CD4-positive, alpha-beta T cell treated with Interleukin-4 for 1 hour (primary cell): ENCODE results near the gene ETFBKMT.

Experiments used
- DNase-seq, 2 donors: peaks; one replicate each; pipeline ENCODE4 v3.0.0-alpha.2; 2020 to 2022

The ETFBKMT gene, protein sequence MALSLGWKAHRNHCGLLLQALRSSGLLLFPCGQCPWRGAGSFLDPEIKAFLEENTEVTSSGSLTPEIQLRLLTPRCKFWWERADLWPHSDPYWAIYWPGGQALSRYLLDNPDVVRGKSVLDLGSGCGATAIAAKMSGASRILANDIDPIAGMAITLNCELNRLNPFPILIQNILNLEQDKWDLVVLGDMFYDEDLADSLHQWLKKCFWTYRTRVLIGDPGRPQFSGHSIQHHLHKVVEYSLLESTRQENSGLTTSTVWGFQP

GRCh38 chr12:31659087-31659942, at the start of gene ETFBKMT:
ETFBKMT (plus strand) TSS chr12:31659688; CDS start chr12:31661954, 2,266 bp downstream.
- peak; percentile 95 to 96 for DNase-seq

- DNase-seq: no peak
Measured at GRCh38 chr12:31612819-31613218, 46.7 kb upstream of the ETFBKMT start.

DNA sequence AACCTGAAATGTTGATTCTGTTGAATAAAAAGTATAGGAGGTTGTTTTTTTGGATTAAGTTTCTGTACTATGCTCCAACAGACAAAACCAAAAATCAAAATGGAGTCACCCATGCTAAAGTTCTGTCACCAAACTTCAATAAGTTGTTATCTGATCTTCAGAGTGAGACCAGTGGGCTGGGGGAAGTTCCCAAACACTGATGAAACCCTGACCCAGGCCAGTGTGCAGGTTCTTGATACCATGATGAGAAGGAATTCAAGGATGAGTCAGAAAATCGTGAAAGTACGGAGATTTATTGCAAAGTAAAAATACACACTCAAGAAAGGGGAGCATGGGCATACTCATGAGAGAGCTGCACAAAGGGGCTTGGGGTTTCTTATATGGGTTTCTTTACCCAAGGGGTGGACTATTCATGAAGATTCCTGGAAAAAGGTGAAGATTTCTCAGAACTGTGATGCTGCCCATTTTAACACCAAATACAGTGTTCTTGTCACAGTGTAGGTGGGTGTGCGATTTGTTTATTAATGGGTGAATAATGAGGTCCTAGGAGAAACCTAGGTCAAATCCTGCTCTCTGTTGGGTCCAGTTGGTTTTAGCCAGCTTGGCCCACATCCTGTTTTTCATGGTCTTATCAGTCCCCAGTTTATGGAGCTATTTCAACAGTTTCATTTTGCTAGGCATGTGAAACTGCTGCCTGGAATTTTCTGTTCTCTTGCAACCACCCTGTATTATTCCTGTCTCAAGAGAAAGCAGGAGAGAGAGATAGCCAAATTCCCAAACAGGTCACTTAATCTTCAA, 41.1 kb upstream of the ETFBKMT start:
- no peak for DNase-seq

- no peak for DNase-seq
Measured at GRCh38 chr12:31620311-31620710, 39.2 kb upstream of the ETFBKMT start.

GRCh38 chr12:31622038-31622437, 37.5 kb upstream of the ETFBKMT start:
- DNase-seq: no peak

DNA sequence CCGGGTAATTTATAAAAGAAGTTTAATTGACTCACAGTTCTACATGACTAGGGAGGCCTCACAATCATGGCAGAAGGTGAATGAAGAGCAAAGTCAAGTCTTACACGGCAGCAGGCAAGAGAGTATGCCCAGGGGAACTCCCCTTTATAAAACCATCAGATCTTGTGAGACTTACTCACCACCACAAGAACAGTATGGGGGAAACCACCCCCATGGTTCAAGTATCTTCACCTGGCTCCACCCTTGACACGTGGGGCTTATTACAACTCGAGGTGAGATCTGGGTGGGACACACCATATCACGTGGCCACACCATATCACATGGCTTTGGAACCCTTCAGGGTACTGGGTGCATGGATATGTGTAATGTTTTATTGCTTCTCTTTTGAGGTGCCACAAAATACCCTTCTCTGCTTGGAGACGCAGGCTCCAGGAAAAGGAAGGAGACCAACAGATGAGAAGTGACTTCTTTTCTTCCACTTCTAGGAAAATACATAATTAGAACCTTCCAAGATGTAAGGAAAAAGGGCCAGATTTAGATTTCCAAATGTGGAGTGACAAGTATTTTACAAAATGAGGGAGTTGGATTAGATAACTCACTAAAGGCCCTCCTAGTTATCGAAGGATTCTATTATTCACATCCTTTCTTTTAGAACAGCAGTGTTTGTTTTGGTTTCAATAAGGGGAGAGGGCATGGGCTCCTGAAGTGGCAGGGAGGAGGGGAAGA, 33.1 kb upstream of the ETFBKMT start:
- no peak for DNase-seq

DNA sequence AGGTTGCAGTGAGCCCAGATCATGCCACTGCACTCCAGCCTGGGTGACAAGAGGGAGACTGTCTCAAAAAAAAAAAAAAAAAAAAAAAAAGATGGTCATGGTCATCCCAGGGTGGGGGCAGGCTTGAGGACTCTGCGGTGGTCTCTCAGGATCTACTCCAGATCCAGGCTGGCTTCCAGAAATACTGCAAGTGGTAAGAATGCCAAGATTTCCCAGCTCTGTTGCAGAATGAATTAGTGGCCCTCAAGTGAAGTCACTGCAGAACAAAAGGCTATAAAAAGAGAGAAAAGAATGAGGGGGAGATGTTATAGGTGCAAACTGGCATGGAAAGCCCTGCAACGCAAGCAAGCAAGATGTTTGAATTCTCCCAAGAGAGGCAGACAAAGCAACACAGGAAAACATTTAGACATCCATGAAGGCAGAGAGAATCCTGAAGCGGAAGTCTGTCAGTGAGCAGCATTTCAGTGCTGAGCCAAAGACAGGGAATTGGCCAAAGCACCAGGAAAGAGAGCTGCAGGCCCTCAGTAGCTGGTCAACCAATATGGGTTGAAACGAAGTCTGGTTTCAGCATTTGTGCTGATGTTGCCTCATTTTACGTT, 31.9 kb upstream of the ETFBKMT start:
- DNase-seq: no peak

DNA sequence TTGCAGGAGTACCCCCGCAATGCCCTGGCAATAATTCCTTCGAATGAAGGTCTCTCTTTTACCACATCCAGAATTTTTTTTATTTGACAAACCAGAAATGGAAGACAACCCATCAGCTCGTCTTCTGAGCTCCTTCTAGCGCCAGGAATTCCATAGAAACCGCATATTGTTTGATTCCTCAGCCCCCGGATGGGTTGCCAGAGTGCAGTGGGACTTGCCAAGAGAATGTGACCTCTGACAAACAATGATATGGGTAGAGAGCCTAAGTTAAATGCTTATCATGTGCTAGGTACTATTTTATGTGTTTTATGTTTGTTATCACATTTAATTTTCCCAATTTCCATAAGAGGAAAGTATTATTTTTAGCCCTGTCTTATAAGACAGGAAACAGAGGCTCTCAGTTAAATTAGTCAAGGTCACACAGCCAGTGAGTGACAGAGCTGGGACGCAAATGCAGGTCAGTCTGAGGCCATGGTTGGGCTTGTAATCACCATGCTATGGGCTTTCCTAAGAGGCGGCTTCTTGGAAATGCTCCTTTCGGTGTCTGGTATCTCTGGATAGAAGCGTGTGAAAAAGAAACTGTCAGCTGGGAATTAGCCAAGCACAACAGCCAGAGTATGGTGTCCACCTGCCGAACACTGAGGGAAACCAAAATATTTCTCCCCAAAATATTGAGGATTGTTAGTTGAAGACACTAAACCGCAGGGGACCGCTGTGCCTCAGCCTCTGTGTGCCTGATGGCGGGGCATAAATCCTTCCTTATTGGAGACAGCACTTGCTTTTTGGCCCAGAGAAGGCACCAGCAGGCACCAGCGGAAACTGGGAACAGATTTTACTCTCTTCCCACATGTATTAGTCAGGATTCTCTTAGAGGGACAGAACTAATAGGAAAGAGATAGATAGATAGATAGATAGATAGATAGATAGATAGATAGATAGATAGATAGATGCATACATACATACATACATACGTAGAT, 29.4 kb upstream of the ETFBKMT start:
- no peak for DNase-seq

DNA sequence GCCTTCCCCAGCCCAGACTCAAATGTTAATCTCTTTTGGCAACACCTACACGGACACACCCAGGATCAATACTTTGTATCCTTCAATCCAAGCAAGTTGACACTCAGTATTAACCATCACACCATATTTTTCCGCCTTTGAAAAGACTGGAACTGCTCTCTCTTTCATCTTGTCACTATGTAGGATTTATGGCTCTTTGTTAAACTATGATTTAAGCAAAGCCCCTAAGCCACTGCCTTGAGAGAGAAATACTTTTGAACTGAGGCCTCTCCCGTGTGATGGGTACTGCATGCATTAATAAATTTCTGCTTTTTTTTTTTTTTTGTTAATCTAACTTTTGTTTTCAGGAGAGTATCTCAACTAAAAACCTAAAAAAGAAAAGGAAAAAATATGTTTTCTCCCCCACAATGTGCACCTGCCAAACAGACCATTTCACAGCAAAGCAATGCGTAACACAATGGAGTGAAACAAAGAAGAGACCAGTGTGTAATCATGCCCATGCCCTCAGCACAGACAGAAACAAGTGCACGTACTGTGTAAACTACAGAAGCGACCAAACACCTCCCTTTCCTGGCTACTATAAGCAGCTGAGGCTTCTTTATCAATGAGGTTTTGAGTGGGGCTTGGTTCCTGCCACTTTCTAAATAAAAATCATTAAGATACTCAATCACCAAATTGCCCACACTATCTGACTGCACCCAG, 28.3 kb upstream of the ETFBKMT start:
- no peak for DNase-seq

GRCh38 chr12:31631809-31632208, 27.7 kb upstream of the ETFBKMT start:
- DNase-seq: no peak

GRCh38 chr12:31633464-31633863, 26.0 kb upstream of the ETFBKMT start:
- DNase-seq: no peak

DNA sequence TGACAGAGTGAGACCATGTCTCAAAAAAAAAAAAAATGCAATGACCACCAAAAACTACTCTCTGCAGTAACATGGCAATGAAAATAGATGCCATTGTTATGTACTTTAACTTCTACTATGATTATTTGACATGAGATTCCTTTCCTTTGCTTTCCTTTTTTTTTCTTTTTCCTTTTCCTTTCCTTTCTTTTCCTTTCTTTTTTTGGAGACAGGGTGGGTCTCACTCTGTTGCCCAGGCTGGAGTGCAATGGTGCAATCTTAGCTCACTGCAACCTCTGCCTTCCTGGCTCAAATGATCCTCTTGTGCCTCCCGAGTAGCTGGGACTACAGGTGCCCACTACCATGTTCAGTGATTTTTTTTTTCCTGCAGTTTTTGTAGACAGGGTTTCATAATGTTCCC, 24.9 kb upstream of the ETFBKMT start:
- no peak for DNase-seq

GRCh38 chr12:31641509-31642090, 17.9 kb upstream of the ETFBKMT start:
- DNase-seq: no peak

DNA sequence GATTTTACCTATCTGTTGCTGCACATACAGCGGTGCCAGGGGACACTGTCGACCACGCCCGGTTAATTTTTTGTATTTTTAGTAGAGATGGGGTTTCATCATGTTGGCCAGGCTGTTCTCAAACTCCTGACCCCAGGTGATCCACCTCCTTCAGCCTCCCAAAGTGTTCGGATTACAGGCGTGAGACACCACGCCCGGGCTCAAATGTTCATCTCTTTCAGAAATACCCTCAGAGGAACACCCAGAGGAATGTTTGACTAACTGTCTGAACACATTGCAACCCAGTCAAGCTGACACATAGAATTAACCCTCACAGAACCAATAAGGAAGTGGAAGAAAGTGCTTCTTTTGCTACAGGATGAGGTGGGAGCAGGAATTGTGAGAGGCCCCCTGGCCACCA, 15.0 kb upstream of the ETFBKMT start:
- DNase-seq: no peak

DNA sequence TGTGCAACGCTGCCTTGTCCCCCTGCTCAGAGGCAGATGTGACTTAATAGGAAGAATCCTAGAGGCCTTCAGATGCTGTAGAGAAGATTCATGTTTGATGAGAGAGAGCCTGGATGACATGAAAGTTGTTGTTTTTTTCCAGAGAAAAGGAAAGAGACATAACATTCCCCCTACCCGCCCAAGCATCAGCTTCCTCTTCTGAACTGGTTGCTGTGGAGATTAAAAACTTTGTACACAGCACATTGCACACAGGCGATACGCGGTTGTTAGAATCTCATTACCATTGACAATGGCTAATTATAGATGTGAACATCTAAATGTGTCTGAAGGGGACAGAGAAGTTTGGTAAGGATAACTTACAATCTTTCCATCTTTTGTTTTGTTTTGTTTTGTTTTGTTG, 13.6 kb upstream of the ETFBKMT start:
- peak in 1 of 2 donors; percentile 8 for DNase-seq

DNA sequence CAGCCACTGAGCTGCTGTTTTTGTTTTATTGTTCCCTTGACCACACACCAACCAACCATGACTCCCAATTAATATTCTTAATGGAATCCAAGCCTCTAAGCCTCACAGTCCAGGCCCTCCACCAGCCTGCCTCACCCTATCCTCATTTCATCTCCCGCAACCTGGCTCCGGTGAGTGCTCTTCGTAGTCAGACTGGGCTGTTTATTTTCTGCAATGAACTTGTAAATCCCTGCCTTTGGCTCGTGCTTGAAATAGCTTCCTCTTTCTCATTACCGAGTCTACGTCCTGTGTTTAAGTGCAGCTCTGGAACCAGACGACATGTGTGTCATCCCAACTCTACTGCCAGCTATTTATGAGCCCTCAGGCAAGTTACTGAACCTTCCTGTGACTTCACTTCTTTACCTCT, 12.4 kb upstream of the ETFBKMT start:
- DNase-seq: no peak

DNA sequence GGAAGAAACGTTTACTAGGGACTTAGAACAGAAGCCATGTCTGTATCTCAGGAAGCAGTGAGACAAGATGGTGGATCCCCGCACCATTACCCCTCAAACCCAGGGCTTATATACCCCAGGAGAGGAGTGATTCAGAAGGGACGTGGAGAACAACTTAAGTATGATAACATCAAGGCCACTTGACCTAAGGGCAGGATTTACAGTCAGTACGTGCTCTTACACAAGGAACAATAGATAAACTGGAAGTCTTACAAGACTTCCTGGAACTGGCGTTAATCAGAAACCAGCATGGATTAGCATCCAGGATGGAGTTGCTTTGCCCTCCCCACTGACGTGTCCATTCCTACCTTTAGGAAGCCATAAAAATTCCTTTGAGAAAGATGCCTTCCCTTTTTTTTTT, 8.6 kb upstream of the ETFBKMT start:
- DNase-seq: no peak

DNA sequence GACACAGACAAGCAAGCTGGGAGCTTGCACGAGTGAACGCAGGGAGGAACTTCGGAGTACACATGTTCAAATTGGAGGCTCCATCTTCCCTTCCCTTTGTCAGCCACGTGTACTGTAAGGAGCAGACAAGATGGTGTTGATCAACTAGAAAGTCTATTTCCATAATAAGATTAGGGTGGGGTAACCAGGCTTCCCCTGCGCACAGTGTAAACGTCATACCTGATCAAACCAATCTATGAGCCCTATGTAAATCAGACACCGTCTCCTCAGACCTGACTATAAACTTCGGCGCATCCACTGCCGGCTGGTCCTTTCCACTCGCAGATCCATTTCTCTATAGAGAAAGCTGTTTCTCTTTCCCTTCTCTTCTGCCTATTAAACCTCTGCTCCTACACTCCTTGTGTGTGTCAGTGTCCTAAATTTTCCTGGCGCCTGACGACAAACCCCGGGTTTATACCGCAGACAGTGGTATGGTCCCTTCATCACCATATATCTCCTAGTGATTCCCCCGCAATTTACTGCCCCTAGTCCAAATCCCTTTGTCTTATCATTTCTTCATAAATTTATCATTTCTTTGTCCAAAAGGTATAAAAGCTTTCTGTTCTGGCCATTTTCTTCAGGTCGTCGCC, 7.5 kb upstream of the ETFBKMT start:
- DNase-seq: no peak

DNA sequence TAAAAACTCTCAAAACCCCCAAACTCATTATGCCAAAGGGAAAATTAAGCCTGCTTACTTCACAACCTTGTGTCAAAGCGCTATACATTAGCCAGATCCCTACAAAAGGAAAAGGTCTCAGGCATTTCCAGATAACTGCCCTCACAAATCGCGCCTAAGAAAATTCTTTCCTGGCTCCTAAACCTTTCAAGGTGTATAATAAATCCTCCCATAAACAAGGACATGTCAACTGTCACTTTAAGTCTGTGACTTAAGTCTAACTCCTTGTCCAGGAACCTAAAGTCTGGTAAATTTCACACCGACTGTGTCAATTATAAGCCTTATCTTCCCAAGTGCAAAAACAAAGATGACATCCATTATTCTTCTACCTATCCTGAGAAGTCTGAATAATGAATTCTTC, 4.3 kb upstream of the ETFBKMT start:
- DNase-seq: no peak

DNA sequence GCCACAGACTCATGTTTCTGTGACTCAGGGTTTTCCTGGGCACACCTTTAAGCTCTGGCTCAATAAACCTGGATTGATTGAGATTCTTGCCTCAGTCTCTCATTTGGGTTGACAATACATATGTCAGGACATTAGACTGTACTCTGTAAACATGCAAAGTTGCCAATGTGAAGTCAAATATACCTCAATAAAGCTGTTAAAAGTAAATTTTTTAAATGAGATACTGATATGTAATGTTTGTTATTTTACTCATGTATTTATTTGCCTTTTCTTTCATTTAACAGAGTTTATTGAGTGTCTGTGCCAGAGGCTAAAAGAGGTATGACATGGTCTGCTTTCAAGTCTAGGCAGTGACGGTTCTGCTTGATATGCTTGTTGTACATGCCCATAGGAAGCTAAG, 3.7 kb upstream of the ETFBKMT start:
- no peak for DNase-seq
